Measurements from ENCODE around the gene TAGLN3.

Gene TAGLN3

DNA sequence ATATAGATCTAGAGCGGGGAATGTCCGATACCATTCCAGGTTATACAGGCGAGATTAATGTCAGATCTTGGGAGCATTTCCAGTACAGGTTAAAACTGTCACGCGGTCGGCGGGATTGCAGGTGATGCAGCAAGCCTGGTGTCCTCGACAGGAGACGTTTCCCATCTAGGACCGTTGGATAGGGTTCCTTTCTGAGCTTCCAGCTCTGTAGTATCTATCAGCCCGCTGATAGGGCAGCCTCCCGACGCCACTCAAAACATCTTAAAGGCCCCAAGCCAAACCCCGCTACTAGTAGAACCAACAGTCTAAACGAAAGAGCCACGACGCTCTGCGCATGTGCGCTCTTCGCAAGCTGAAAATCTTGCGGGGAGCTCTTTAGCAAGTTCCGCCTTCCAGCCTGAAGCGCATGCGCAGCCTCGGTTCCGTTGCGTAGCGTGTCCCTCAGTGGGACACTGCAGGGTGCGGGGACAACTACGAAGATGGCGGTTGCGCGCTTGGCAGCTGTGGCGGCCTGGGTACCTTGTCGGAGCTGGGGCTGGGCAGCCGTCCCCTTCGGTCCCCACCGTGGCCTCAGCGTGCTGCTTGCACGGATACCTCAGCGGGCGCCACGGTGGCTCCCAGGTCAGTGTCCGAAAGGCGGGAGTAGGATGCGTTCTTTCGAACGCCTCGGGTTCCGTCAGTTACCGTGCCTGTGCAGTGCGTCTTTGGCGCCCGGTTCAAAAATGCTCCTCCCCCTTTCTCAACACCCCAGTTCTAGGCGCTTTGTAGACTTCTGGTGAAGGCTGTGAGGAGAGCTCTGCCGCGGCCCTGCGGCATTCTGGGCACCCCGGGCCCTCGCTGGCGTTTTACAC is 19.9 kb upstream of the TAGLN3 start, which contains the start of gene ABHD10:
Gene ABHD10 (plus strand): TSS at position 444 of the 851 bp plus-strand sequence. CDS start 36 bp downstream, at position 480.
- peak; percentile 97 for DNase-seq (ENCODE audit: low read depth)

DNA sequence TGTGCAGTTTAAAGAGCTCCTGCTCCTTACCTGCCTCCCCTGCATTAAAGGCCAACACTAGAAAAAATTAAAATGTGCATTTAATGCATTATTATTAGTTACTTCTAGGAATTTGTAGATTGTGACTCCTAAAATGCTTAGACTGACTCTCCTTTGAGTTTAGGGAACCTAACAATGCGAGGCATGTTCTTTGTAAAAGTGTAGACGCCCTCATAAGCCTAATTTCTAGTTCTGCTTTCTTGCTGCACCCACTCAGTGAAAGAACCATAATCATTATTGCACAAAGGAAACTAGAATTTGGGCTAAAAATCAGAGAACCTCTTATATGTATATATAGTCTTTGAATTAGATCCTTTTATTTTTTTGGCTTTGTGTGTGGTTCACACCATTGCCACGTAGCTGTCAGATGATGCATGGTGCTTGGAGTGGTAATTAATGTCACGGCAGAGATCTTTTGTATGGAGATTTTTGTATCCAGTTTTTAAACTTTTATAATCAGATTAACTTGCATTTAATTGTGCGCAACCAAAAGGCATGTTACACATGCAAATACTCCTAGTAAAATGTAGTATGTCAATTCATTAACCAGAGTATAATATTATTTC is 19.2 kb upstream of the TAGLN3 start:
- DNase-seq (ENCODE audit: low read depth) = no peak

DNA sequence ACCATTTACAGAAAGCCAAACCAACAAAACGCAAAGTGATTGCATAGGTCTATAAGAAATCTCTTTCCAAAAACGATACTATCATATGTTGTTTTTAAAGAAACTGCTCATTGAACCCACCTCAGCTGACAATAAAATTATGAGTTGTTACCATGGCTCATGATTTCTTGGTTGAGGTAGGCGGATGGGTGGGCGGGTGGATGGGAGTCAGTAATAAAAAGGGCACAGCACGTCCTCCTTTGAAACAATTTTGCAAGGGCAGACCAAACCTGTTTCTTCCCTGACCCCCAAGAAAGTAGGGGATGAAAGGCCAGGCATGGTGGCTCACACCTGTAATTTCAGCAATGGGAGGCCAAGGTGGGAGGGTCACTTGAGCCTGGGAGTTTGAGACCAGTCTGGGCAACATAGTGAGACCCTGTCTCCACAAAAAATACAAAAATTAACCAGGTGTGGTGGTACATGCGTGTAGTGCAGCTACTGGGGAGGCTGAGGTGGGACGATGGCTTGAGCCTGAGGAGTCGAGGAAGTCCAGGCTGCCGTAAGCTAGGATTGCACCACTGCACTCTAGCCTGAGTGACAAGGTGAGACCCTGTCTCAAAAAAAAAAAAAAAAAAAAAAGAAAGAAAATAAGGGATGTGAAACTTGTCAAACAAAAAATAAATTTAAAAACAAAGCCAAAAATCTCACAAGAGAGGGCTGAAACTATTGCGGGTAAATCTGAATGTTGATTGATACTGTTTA is 17.8 kb upstream of the TAGLN3 start:
- peak; percentile 50 for DNase-seq (ENCODE audit: low read depth)

DNA sequence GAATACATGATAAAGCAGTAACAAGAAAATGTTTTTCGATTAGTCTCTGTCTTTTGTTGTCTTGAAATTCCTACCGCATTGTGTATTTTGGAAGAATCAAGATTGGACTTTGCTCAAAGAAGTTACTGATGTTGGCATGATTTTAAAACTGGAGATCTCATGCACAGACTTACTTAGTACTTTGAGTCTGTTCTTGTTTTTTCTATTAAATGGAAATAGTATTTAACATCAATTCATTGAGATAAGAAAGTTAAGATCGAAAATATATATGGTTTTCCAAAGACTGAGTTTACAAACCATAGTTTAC is 17.3 kb upstream of the TAGLN3 start:
- DNase-seq (ENCODE audit: low read depth) = no peak

DNA sequence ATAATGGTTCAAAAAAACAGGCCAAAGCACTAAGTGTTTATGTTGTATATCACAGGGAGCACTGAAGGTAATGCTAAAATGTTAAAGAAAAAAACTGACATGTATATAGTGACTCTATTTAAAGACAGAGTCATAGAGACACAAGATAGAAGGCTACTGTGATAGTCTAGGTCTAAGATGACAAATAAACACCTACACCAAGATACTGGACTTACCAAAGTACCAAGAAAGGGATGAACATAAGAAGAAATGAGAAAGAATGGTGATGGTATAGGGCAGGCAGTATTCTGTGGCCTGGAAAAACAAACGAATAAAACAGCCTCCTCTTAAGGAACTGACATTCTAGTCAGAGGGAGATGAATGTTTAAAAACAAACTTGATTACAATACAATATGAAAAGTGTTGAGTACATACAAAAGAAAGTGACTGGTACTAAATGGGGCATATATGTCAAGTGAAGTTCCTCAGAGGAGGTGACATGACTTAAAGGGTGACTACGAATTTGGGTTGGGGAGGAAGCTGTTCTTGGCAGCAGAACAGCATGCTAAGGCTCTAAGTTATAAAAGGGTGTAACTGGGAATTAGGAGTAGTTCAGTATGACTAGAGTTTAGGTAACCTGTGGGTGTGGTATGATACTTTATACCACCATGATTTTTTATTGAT is 14.0 kb upstream of the TAGLN3 start:
- no peak for DNase-seq (ENCODE audit: low read depth)

DNA sequence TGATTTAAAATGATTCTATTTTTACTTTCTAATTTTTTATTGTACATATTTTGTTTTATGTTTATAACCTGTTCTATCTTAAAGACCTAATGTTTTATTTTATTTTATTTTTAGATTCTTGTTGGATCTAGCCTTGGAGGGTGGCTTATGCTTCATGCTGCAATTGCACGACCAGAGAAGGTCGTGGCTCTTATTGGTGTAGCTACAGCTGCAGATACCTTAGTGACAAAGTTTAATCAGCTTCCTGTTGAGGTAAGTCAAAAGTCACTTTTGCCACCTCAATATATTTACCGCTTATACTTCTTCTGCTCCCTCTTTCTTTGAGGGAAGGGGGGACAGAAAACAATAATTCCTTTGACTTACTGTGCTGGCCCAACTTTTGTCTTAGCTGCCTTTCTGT is 11.9 kb upstream of the TAGLN3 start:
- DNase-seq (ENCODE audit: low read depth) = no peak

DNA sequence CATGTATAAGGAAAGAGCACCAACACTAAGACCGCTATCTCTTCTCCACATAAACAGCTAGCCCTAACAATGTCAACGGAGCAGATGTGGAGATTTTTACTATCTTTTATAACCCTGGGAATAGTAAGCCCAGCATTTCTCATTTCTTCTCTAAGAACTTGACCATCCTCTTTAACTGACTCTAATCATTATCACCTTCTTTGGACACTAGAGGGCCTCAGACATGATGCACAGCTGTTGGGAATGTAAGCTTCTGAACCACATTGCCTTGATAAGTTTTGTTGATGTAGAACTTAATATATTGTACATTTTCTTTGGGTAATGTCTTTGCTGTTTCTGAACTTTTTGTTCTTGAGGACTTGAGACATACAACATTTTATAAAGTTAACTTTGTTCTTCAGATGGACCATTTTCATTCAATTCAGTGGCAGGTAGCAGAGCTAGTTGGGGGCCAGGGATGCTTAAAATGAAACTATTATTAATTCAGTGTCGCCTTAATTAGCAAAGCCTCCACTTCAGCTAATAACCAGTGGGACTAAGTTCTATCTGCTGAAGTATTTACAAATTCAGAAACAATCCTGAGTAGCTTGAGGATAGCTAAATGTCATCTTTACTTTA is 9.6 kb upstream of the TAGLN3 start:
- no peak for DNase-seq (ENCODE audit: low read depth)

DNA sequence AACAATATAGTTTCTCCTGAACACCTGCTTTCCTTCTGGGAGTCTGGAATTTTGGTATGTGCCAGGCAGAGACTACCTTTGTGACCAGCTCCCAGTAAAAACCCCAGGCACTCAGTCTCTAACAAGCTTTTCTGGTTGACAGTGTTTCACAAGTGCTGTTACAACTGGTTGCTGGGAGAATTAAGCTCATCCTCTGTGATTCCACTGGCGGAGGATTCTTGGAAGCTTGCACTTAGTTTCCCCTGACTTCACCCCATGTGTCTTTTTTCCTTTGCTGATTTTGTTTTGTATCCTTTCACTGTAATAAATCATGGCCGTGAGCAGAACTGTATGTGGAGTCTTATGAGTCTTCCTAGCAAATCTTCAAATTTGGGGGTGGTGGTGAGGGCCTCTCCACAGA is 5.7 kb upstream of the TAGLN3 start:
- no peak for DNase-seq (ENCODE audit: low read depth)

DNA sequence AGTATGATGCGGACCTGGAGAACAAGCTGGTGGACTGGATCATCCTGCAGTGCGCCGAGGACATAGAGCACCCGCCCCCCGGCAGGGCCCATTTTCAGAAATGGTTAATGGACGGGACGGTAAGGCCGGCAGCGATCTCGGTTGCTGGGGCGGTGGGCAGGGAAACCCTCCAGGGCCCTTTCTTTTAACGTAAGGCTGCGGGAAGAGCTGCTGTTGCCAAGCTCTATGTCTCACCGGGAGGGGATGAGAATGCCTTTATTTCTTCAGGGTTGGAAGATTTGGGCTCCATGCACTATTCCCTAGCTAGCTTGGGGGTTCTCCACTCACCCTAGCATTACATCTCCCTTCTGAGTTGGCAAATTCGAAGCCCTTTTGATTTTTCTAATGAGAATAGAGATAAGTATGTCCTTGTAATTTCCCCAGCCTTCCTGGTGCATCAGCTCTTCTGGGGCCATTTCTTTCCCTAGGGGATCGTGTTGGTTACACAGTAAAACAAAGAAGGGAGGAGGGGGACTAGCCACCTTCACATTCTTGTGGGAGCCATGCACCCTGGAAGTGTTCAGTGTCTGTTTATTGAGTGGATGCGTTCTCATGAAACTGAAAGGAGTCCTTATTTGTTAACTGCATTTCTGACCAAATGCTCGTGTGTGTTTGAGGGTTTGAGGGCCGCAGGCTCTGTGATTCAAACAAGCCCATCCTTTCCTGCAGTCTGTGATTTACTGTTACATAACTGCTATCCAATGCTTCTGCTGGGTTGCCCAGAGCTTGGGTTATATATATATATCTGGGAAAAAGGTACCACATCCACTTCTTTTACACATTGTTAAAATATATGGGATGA is 982 bp downstream of the TAGLN3 start:
- no peak for DNase-seq (ENCODE audit: low read depth)

DNA sequence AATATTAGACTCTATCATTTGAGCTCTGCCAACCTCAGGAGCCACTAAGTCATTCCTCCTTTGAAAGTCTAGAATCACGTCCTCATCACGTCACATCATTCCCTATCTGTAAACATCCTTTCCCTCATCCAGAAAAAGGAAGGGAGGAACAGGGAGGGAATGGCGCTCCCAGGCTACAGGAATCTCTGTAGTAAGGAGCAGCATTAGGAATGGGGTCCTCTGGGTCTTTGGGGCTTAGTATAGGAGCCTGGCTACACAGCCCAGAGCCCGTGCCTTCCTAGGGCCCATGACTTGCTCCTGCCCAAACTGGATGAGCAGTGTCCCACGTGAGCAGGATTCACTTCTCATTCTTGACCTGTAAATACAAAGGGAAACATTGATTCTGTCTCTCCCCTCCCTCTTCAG is 1.6 kb downstream of the TAGLN3 start:
- no peak for DNase-seq (ENCODE audit: low read depth)

DNA sequence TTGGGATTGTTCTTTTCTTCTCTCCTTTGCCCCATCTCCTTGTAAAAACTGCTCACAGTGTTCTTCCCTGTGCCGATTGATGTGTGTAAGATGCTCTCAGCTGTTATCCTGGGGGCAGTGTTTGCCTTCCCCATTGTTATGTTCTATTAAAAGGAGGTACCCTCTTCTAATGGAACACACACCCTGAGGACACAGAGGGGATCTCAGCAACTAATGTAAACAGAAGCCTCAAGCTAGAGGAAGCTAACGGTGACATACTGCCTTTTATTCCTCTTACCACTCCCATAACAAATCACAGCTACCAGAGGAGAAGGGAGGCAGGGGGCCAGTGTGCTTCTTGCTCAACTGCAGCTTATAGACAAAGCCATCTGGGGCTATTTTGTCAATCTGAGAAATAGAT is 2.2 kb downstream of the TAGLN3 start:
- no peak for DNase-seq (ENCODE audit: low read depth)

DNA sequence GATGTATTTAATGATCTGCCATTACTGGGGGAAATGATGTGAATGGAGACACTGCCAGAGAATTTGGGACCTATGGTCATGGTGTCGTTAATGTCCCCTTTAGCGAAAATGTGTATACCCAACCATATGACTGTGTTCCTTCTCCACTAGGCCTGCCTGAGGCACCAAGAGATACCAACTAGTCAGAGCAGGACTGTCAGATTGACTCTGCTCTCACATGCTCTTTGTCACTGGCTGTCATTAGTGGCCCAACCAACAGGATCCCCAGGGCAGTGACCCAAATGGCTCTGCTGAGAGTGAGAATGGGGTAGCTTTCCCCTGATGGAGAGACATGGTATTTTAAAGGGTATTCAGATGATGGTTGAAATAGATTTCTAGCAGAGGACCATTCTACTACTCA is 2.8 kb downstream of the TAGLN3 start:
- no peak for DNase-seq (ENCODE audit: low read depth)

DNA sequence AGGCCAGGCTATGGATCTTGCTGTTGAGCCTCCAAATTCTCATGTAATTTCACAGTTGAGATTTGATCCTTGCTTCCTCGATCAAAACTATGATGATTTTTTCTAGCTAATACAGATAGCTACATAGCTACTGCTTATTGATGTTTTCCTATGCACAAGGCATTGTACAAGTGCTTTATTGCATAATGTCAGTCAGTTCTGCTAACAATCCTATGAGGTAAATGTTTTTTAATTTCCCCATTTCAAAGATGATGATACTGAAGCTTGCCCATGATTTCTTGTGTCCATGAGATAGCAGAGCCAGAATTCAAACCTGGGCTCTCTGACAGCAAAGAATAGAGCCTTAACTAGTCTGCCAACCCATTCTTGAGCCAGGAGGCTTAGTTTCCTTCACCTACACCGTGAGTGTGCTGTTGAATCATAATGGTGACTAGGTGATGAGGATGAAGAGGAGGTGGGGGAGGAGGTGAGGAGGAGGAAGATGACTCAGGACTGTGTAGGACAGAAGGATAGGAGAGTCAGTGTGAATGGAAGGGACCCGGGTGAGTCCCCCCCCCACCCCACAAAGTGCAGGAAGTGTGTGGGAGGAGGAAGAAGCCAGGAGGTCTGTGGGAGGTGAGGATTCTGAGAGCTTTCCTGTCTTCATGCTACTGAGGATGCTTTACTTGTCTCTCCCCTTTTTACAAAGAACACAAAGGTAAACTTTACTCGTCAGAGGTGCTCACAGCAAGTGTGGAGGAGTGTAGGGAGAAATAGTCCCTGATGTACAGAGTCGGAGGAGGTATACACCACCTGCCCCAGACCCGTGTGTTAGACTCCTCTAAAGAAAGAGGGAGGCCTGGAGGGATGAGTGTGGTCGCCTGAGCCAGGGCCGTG is 3.6 kb downstream of the TAGLN3 start:
- DNase-seq (ENCODE audit: low read depth) = peak; percentile 80

DNA sequence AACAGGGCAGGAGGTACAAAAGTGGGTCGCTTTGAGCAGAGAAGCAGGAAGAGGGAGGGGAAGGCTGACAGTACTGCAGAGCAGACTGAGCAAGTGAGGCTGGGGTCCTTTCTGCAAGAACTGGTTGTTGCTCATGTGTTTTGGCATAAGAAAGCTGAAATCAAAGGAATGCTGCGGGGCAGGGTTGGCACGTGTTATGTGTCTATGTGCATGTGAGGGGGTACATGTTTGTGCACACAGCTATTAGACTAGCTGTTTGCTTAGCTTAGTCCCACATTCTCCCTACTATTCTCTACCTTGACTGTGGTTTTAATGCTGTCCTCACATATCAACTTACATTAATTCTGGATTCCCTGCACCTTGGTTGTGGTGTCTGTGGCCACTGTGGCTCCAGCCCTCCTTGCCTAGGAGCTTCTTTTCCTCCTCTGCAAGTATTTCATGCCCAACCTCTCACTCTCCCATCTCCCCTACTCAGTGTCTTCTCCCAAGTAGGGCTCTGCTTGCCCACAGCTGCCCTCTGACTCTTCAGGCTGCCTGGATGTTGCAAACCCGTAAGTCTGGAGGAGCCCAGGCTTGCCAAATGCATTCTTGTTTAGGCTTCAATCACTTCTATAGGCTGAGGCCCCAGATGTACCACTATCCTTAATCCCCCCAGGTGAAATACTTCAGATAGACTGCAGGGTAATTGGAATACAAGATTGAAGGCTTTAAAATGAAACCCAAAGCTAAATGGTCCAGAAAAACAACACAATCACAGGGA is 4.8 kb downstream of the TAGLN3 start:
- no peak for DNase-seq (ENCODE audit: low read depth)

DNA sequence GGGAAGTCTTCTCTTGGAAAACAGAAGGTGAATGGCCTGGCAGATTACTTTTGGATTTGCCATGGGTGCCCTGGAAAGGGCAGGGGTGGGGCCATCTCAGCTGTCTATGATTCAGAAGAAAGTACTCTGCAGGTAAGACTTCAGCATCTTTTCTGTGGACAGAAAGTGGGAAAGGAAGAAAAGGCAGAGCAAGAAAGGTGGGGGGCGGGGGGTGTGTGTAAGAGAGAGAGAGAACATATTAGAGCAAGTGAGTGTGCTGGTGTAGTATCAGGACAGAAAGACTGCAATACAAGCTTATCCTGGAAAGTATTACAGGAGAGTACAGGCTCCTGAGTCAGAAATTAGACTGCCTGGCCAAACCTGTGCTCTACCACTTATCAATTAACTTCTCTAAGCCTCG is 5.5 kb downstream of the TAGLN3 start:
- DNase-seq (ENCODE audit: low read depth) = no peak

DNA sequence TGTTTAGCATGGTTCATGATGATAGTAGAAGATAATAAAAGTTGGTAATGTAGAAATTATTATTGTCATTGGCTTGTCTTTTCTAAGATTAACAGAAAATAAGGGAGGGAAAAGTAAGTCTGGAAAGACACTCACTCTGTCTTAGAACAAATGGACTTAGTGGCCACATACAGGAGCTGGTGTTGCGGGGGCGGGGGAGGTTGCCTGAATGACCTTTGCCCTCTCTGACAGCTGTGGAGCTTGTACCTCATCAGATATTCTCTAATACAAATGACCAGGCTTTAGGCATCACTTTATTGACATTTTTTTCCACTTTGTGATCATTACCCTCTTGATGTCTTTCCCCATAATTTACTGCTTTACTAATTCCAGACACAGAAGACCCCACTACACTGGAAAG is 5.9 kb downstream of the TAGLN3 start:
- DNase-seq (ENCODE audit: low read depth) = no peak

DNA sequence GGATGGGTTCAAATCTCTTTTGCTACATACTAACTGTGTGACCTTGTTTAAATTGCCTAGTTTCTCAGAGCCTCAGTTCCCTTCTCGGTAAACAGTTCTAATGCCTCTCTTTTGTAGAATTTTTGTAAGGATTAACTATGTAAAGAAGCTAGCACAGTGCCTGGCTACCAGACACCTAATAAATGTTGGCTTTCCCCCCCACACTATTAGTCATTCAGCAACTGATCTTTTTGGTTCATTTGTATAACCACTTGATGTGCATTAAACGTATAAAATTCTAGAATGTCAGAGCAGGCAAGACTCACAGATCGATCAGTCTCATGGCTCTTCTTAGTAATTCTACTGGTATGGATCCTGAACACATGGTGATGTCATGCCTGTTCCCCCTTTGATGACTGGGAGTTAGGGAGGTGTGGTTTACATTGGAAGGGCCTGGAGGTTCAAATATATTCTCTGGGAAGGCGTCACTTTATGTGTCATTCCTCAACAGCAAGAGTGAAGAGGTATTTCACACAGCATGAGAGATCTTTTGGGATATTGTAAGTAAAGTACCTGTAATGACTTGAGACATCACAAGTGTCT is 6.5 kb downstream of the TAGLN3 start:
- DNase-seq (ENCODE audit: low read depth) = no peak

DNA sequence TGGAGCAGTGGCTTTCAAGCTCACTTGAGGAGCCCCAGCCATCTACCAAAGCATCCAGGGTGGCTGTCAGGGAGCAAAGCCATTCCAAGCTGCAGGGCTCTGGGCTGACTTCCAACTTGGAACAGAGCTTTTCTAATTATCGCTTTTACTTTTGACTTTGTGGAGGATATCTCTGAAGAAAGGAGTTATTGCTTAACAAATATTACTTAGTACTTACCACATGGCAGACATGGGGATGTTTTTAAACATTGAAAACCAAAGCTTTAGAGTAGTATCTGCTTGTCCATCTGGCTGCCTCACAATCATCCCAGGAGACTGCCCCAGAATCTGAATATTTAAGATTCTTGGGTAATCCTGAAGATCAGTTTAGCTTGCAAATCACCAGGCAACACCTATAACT is 8.9 kb downstream of the TAGLN3 start:
- no peak for DNase-seq (ENCODE audit: low read depth)

DNA sequence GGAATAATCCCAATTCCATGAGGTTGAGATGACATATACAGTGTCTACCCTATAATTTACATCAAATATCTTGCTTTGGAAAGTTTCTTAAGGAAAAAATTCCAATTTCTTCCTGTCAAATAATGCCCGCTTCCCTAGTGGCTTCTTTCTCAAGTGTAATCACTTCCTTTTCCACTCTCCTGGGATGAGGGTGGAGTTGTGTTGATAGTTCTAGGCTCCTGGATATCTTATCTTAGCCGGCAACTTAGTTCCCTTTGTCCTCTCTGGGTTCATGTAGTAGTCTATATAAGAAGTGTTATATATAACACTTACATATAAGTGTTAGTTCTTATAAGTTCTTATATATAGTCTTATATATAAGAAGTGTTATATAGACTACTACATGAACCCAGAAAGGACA is 10.9 kb downstream of the TAGLN3 start:
- no peak for DNase-seq (ENCODE audit: low read depth)
